Spleen (tissue), 11 donors: ENCODE results near the gene TRMT44. TPM values are rescaled to one million over a fixed set of nuclear protein-coding genes. Genes with fewer than 3 reads are reported as not detected.
A peak's percentile ranks its signal among the peaks of the same experiment; 100 is the strongest.

ENCODE experiments used
- DNase-seq: peaks from one replicate; pipeline ENCODE4 v3.0.0-alpha.2; 2020
- H3K27ac ChIP-seq, 8 donors: fragments of 200-600 bp; sonication (generic) in 7 of 8; 1 replicate in 4 of 8; 2 replicates in 4 of 8; pipeline versions ENCODE4 v1.5.0 to v1.8.0; 2016 to 2021; ENCODE audit warnings: inconsistent platforms in 4 of 8, mild to moderate bottlenecking in 4 of 8, moderate library complexity in 1 of 8
- H3K27me3 ChIP-seq, 7 donors: fragments of 200-600 bp; sonication (generic) in 6 of 7; replicated peaks in 1 of 7; 1 replicate in 4 of 7; 2 replicates in 3 of 7; pipeline versions ENCODE4 v1.5.0 to v1.8.0; 2016 to 2021; ENCODE audit warnings: inconsistent platforms in 3 of 7, mild to moderate bottlenecking in 1 of 7
- H3K36me3 ChIP-seq, 6 donors: fragments of 200-600 bp; sonication (generic) in 5 of 6; 1 replicate in 4 of 6; 2 replicates in 2 of 6; pipeline versions ENCODE4 v1.5.0 to v1.8.0; 2016 to 2021; ENCODE audit warnings: inconsistent platforms in 2 of 6
- H3K4me1 ChIP-seq, 6 donors: fragments of 200-600 bp; sonication (generic) in 5 of 6; 1 replicate in 3 of 6; 2 replicates in 3 of 6; pipeline versions ENCODE4 v1.5.0 to v1.8.0; 2016 to 2021; ENCODE audit warnings: inconsistent platforms in 3 of 6
- H3K4me3 ChIP-seq, 8 donors: fragments of 200-600 bp; sonication (generic) in 7 of 8; 1 replicate in 4 of 8; 2 replicates in 4 of 8; pipeline versions ENCODE4 v1.5.0 to v1.8.0; 2016 to 2021; ENCODE audit warnings: inconsistent platforms in 4 of 8, mild to moderate bottlenecking in 4 of 8, moderate library complexity in 2 of 8
- H3K9me3 ChIP-seq, 8 donors: fragments of 200-600 bp; sonication (generic) in 7 of 8; 1 replicate in 4 of 8; 2 replicates in 4 of 8; pipeline versions ENCODE4 v1.5.0 to v1.8.0; 2016 to 2021; ENCODE audit warnings: inconsistent platforms in 4 of 8
- POLR2A ChIP-seq, 3 donors: fragments of 450-650 bp; IDR thresholded peaks; one replicate each; pipeline ENCODE4 v1.5.1; 2017; ENCODE audit warnings: antibody characterized with exemption in 3 of 3, mild to moderate bottlenecking in 1 of 3
- POLR2AphosphoS5 ChIP-seq, 3 donors: sonication (generic); formaldehyde crosslinking; IDR thresholded peaks; one replicate each; pipeline ENCODE4 v1.5.1; 2017; ENCODE audit warnings: antibody characterized with exemption in 3 of 3
- WGBS, 5 donors: extraction: QIAGEN DNeasy Blood & Tissue Kit in 3 of 5; methylation state at CpG; one replicate each; pipeline versions ENCODE4 v1.1.5 to v1.1.7; 2013 to 2018; 5-methylcytosine and 5-hydroxymethylcytosine counted together
- intact Hi-C: fragments of 100-400 bp; cut with DNase I; formaldehyde crosslinking; loops from one replicate; pipeline ENCODE4 v1.15.0; 2023; ENCODE audit warnings: low total_unique reads
- polyA plus RNA-seq, 3 donors: library from polyadenylated mRNA; stranded (reverse); fragments of 200-250 nt; gene quantifications; one replicate each; pipeline ENCODE4 v1.2.1, GENCODE V29; 2013
- total RNA-seq, 7 donors: library from RNA; depleted of rRNA in 3 of 7; stranded (reverse); fragments of >200 nt in 3 of 7; fragmentation: NEBNext Ultra II Directional in 4 of 7; extraction: Animal tissue kit (Norgen Biotek cat#: 25700) in 4 of 7; gene quantifications; one replicate each; pipeline versions ENCODE4 v1.1.0 to v1.2.1, GENCODE V29; 2016 to 2021
- TF ChIP-seq, protein P1 (sequence below), 11 experiments: fragments of 200-600 bp in 7 of 11; fragments of 450-650 bp in 4 of 11; sonication (generic) in 4 of 11; IDR thresholded peaks in 8 of 11; conservative IDR thresholded peaks in 3 of 11; 1 replicate in 7 of 11; 2 replicates in 4 of 11; pipeline versions ENCODE4 v1.4.0 to v1.8.0; 2016 to 2021; ENCODE audit warnings: antibody characterized with exemption in 11 of 11, inconsistent platforms in 4 of 11, mild to moderate bottlenecking in 1 of 11
- donor health status: healthy with polysubstance abuse.
- donor health status: DM: no; HTN: no; CAD: no; lungs with moderate emphysema.
- donor health status: DM: no; HTN: no; CAD: no.
- donor health status: Bipolar disorder and iron deficiency.
- donor health status: healthy.
- donor health status: DM: no; HTN: no; CAD: no.
- donor health status: DM: yes; HTN: yes; CAD: no.

TRMT44 gene
- total and polyA plus RNA-seq, 10 donors: 5.7 to 28.3 (median 21.6) TPM

DNA sequence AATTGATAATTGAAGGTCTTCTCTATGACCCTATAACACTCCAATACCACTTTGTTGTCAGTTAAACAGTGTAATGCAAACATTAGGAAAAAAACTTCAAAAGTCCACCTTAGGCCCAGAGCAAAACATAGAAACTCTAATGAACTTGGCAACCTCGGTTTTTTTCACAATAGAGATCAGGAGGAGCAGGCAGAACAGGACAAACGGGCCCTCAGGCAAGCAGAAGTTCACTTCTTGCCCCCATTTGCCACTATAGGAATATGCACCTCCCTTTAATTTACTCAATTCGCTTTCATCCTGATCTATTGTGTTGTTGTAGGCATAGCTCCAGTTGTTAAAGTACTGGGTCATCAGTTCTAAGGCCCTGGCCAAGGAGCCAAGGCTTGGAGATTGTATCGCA, 18.2 kb upstream of the TRMT44 start:
- TF ChIP-seq POLR2A (IDR thresholded peaks at IDR 0.05) (no peak), POLR2AphosphoS5 (IDR thresholded peaks at IDR 0.05) (no peak)
- TF ChIP-seq, protein P1, sequence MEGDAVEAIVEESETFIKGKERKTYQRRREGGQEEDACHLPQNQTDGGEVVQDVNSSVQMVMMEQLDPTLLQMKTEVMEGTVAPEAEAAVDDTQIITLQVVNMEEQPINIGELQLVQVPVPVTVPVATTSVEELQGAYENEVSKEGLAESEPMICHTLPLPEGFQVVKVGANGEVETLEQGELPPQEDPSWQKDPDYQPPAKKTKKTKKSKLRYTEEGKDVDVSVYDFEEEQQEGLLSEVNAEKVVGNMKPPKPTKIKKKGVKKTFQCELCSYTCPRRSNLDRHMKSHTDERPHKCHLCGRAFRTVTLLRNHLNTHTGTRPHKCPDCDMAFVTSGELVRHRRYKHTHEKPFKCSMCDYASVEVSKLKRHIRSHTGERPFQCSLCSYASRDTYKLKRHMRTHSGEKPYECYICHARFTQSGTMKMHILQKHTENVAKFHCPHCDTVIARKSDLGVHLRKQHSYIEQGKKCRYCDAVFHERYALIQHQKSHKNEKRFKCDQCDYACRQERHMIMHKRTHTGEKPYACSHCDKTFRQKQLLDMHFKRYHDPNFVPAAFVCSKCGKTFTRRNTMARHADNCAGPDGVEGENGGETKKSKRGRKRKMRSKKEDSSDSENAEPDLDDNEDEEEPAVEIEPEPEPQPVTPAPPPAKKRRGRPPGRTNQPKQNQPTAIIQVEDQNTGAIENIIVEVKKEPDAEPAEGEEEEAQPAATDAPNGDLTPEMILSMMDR (IDR thresholded peaks at IDR 0.05 in 8 of 11, conservative IDR thresholded peaks at IDR 0.05 in 3 of 11): no peak
- Histone ChIP-seq H3K9me3 (no peaks in the 10 kb centered on the region), H3K4me1 (peaks cover under 1 to 31% (median 12%) of the 10 kb centered on the region in 6 donors), H3K4me3 (no peak overlapping the region), H3K36me3 (peaks cover 0 to 10% (median 0%) of the 10 kb centered on the region in 6 donors), H3K27me3 (no peaks in the 10 kb centered on the region), H3K27ac (no peak overlapping the region)
- DNase-seq: no peak
- 83 to 88% (median 84%) methylated on average over 4 of the region's 4 CpGs for WGBS, 5 donors
- intact Hi-C loops: no loop called here

DNA sequence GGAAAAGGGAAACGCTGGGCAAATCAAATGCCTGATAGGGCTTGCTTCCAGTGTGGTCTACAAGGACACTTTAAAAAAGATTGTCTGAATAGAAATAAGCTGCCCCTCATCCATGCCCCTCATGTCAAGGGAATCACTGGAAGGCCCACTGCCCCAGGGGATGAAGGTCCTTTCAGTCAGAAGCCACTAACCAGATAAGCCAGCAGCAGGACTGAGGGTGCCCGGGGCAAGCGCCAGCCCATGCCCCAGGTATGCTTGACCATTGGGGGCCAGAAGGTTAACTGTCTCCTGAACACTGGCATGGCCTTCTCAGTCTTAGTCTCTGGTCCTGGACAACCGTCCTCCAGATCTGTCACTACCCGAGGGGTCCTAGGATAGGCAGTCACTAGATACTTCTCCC, 17.8 kb upstream of the TRMT44 start:
- no peak for TF ChIP-seq POLR2A (IDR thresholded peaks at IDR 0.05)
- no peak for TF ChIP-seq POLR2AphosphoS5 (IDR thresholded peaks at IDR 0.05)
- TF ChIP-seq, protein P1 (IDR thresholded peaks at IDR 0.05 in 8 of 11, conservative IDR thresholded peaks at IDR 0.05 in 3 of 11): no peak
- Histone ChIP-seq H3K9me3 (no peaks in the 10 kb centered on the region), H3K27ac (no peak overlapping the region), H3K27me3 (no peaks in the 10 kb centered on the region), H3K36me3 (peaks cover 0 to 8% (median 0%) of the 10 kb centered on the region in 6 donors), H3K4me1 (peaks cover 5 to 36% (median 17%) of the 10 kb centered on the region in 6 donors), H3K4me3 (no peak overlapping the region)
- intact Hi-C loops: no loop called here
- DNase-seq: no peak
- 90 to 95% (median 95%) methylated on average over 3 to 5 of the region's 5 CpGs for WGBS, 5 donors

DNA sequence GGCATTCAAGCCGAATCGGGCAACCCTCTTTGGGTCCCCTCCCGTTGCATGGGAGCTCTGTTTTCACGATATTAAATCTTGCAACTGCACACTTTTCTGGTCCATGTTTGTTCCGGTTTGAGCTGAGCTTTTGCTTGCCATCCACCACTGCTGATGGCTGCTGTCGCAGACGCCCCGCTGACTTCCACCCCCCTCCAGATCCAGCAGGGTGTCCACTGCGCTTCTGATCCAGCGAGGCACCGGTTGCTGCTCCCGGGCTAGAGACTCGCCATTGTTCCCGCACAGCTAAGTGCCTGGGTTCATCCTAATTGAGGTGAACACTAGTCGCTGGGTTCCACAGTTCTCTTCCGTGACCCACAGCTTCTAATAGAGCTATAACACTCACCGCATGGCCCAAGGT, 13.3 kb upstream of the TRMT44 start:
- intact Hi-C loops: no loop called here
- TF ChIP-seq POLR2AphosphoS5 (IDR thresholded peaks at IDR 0.05) (no peak), POLR2A (IDR thresholded peaks at IDR 0.05) (no peak)
- TF ChIP-seq, protein P1 (IDR thresholded peaks at IDR 0.05 in 8 of 11, conservative IDR thresholded peaks at IDR 0.05 in 3 of 11): no peak
- no peaks in the 10 kb centered on the region for H3K9me3 ChIP-seq
- H3K4me1 ChIP-seq: peaks cover 12 to 37% (median 29%) of the 10 kb centered on the region in 6 donors
- H3K4me3 ChIP-seq: peak overlapping the region in 7 of 8 donors; percentile 70 to 94 (median 89)
- H3K27me3 ChIP-seq: no peaks in the 10 kb centered on the region
- no peak for DNase-seq
- H3K27ac ChIP-seq: peak overlapping the region in 1 of 8 donors; percentile 91
- WGBS, 5 donors: 82 to 89% (median 85%) methylated on average over 17 of the region's 17 CpGs
- peaks cover 0 to 8% (median 0%) of the 10 kb centered on the region in 6 donors for H3K36me3 ChIP-seq

DNA sequence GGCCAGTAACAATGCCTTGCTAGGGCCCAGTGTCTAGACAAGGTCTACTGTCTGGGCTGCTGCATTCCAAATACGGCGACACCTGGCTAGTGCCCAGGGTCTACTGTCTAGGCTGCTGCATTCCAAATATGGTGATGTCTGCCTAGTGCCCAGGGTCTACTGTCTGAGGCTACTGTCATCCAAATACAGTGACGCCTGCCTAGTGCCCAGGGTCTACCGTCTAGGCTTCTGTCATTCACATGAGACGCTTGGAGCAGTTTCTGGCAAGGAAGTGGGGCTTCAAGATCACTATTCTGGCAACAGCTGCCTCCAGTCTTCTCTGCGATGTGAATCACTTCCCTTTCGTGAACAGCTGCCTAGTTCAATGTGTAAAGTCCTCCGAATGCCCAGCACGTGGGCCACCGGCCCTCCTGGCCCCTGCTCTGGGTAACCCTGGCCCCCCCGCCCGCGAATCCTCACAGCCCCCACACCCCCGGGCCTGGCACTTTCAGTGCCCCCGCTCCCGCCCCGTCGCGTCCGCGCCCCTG, 12.8 kb upstream of the TRMT44 start:
- H3K4me3 ChIP-seq: peak overlapping the region; percentile 70 to 94 (median 86)
- H3K27me3 ChIP-seq: no peaks in the 10 kb centered on the region
- WGBS, 5 donors: 1 to 6% (median 3%) methylated on average over 9 to 21 of the region's 21 CpGs
- TF ChIP-seq POLR2AphosphoS5 (IDR thresholded peaks at IDR 0.05) (no peak), POLR2A (IDR thresholded peaks at IDR 0.05) (no peak)
- TF ChIP-seq, protein P1 (IDR thresholded peaks at IDR 0.05 in 8 of 11, conservative IDR thresholded peaks at IDR 0.05 in 3 of 11): no peak
- DNase-seq: no peak
- intact Hi-C loops: no loop called here
- no peaks in the 10 kb centered on the region for H3K9me3 ChIP-seq
- H3K4me1 ChIP-seq: peaks cover 12 to 37% (median 29%) of the 10 kb centered on the region in 6 donors
- H3K27ac ChIP-seq: peak overlapping the region; percentile 68 to 91 (median 86)
- H3K36me3 ChIP-seq: peaks cover 0 to 8% (median 0%) of the 10 kb centered on the region in 6 donors
